HG03342 (cell line): Measurements from ENCODE around the gene TRMT2A.

Experiments used
- ATAC-seq: cut with Tn5 transposase; IDR thresholded peaks from one replicate; pipeline ENCODE4 v1.9.1; 2021; ENCODE audit warnings: mild to moderate bottlenecking, moderate library complexity; ENCODE audit not compliant: unreplicated experiment

Gene TRMT2A

DNA sequence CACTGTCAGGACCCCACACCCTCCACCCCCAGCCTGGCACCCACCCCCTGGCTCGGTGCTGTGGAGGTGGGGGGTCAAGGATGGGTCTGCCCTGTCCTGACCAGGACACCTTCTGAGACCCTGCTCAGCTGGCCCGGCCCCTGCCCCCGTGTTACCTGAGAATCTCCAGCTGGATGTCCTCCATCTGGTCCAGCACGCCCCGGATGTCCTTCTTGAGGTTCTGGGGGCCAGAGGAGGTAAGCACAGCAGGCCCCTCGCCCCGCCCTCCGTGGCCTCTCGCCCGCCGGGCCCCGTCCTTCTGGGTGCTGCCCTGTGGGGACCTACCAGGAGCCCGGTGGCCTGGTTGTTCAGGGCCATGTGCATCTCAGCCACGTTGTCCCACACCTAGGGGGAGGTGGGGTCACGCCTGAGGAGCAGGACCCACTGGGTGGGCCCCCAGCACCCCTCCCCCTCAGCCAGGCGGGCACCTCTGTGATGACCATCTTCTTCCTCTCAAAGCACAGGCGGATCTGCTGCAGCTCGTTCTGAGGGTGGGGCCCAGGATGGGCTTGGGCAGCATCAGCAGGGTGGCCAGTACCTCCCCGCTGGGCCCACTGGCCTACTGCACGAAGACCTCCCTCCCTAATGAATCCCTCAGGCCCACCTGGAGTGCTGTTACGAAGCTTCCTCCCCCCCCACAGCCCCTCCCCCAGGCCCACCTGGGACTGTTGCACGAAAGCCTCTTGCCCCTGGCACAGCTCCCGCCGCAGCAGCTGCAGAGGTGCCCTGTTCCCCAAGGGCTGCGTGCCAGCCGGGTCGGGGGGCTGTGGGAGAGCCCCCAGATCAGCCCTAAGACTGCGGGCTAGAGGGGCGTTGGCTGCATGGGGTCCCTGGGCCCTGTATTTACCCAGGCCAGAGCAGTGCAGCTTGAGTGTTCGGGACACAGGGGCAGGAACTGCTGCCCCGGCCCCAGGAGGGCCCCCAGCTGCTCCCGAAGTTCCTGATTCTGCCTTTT lies 32.5 kb upstream of the TRMT2A start:
- no peak for ATAC-seq

DNA sequence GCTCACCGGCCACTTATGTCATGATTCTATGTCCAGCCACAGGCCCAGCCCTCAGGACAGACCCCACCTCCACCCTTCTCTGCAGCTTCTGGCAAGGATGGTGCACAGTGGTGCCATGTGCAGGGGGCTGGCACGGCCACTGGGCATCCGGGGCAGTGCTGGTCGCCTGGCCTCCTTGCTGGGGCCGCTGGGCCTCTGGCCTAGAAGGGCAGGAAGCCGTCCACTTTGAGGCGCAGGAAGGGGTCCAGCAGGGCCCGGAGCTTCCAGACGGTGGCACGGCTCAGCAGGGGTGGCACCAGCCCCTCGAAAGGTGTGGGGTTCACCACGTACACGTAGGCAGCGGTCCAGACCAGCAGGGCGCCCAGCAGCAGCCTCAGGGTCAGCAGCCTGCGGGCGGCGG lies 31.4 kb upstream of the TRMT2A start:
- ATAC-seq: no peak

DNA sequence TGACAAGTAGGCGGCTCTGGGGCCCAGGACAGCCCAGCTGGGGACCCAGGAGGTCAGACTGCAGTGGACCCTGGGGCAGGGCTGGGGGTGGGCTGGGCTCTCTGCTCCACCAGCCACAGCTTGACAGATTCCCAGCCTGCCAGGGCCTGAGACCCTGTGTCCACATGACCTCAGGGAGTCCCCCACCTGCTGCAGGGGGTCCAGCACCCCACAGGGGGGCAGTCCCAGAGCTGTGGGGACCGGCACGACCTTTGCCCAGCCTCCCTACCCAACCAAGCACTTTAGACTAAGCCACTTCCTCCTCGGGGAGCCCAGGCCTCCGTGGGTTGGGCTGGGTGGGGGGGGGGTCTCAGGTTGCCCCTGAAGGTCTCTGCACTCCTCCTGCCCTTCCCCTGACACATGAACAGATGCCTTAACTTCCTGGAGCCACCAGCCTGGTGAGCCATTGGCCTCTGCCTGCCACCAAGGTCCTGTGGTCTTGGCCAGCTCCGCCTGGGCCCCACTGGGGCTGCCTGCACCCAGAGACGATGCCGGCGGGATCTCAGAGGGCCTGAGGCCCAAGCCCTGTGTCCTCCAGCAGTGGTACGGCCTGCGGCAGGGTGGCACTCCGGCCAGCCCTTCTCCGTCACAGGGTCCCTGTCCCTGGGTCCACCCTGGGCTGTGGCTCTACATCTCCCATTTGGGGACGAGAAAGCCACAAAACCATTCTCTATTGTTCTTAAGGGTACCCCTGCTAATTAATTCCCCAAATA lies 30.4 kb upstream of the TRMT2A start:
- ATAC-seq: no peak

DNA sequence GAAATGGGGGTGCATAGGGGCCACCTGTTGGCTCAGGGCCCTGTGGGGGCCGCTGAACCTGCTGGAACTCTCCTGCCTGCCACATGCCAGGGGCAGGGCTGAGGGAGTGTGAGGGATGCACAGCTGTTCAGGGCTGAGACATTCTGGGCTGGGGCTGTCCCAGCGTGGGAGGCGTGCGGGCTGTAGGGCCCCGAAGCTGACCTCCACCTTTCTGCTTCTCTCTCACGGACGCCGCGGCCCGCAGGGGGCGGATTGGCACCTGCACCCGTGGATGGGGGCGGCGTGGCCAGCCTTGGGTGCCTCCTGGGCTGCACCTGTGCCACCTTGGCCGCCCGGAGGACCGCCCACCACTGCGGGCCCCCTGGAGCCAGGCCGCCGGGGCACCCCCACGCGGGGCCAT lies 29.8 kb upstream of the TRMT2A start:
- no peak for ATAC-seq

DNA sequence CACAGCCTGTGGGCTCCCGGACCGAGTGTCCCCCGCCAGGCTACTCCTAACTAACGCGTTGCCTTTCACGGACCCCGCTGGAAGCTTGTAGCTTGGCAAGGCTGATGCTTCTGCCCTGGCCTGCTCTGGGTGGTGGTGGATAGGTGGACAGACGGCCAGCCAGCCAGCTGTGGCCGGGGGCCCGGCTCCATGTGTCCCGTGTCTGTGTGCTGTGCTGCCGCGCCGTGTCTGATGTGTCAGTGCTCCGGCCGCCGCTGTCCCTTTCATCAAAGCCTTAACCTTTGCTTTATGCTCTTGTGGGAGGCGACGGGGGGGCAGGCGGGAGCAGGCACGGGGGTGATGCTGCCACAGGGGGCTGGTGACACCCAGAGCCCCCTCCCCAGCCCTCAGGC lies 28.8 kb upstream of the TRMT2A start:
- no peak for ATAC-seq

DNA sequence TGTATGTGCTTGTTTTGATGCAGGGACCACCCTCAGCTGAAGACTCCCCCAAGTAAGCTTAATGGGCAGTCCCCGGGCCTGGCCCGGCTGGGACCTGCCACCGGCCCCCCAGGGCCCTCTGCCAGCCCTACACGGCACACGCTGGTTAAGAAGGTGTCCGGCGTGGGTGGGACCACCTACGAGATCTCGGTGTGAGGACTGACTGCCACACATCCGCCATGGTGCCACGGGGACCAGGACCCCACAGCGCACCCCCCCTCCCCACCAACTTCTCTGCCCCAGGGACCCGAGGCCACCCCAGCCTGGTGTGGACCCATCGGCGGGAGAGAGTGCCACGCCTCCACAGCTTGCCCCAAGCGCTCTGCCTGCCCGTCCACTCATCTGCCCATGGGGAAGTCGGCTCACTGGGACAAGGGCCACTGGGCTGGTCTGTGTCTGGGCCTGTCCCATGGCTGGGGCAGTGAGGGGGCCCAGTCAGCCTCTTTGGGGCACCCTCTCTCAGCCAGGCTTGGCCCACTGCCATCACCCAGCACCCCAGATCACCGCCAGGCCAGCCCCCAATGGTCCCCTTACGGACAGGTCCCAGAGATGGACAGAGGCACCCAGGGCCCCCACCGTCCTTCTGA lies 28.3 kb upstream of the TRMT2A start:
- ATAC-seq: no peak

DNA sequence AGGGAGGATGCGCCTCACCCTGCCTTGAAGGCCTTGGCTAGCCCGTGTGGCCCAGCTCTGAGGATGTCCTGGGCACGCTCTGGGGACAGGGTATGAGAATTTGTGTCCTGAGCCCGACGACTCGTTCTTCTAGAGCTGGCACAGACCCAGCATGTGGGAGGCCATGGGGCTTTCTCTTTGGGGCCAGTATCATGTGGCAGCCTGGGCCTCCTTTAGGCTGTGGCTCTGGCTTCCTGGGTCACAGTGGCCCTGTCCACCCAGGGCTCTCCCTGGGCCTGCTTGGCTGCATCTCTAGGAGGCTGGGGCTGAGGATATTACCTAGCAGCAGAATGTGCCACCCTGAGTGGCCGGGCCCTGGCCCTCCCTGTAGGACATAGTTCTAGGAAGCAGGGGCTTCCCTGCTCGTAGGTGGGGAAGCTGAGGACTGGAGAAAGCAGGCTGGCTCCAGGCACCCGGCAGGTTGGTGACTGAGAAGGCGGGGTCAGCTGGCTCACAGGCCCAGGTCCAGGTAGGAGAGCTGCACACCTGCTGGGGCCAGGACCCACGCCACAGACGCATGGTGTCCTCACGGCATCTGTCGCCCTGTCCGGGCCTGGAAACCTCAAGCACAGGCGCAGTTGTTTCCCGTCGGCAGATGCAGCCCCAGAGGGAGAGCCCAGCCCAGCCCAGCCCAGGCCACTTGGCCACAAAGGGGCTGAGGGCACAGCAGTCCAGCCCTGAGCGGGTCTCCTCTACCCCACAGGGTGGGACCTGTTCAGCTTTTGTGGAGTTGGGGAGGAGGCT lies 27.0 kb upstream of the TRMT2A start:
- ATAC-seq: no peak

DNA sequence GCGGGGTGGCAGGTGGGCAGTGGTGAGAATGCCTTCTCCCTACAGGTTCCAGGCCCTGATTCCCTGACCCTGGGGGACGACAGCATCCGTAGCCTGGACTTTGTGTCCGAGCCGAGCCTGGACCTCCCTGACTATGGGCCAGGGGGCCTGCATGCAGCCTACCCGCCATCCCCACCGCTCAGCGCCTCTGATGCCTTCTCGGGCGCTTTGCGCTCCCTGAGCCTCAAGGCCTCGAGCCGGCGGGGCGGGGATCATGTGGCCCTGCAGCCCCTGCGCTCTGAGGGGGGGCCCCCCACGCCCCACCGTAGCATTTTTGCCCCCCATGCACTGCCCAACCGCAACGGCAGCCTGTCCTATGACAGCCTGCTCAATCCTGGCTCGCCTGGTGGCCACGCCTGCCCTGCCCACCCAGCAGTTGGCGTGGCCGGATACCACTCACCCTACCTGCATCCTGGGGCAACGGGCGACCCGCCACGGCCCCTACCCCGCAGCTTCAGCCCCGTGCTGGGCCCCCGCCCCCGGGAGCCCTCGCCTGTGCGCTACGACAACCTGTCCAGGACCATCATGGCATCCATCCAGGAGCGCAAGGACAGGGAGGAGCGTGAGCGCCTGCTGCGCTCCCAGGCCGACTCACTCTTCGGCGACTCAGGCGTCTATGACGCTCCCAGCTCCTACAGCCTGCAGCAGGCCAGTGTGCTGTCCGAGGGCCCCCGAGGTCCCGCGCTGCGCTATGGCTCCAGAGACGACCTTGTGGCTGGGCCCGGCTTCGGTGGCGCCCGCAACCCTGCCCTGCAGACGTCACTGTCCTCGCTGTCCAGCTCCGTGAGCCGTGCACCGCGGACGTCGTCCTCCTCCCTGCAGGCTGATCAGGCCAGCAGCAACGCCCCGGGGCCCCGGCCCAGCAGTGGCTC lies 25.9 kb upstream of the TRMT2A start:
- no peak for ATAC-seq

DNA sequence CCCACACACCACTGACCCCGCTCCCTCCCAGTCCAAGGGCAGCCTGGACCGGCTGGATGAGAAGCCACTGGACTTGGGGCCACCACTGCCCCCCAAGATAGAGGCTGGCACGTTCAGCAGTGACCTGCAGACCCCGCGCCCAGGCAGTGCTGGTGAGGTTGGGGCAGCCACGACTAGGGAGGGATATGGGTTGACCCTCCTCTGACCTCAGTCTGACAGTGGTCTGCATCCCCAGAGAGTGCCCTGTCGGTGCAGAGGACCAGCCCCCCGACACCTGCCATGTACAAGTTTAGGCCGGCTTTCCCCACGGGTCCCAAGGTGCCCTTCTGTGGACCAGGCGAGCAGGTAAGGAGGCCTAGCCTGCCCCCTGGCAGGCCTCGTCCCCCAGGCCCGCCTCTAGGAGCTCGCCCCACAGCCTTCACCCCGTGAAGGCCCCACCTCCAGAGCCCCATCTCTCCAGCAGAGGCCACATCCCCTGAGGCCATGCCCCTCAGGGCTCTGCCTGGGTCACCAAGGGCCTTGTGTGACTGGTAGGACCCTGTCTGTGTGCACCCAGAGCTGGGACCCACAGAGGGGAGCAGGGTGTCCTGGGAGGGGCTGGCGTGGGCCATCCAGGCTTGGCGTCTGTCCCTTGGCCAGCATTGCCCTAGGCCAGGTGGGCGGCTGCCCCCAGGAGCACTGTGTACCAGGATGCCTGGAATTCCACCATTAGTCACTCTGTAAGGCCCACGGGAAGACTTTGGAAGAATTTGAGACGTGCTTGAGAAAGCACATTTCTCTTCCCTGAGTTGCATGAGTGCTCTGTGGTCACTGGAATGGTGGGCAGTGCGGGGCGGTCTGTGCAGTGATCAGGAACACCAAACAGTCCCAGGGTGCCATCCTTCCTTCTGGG lies 24.4 kb upstream of the TRMT2A start:
- ATAC-seq: no peak

DNA sequence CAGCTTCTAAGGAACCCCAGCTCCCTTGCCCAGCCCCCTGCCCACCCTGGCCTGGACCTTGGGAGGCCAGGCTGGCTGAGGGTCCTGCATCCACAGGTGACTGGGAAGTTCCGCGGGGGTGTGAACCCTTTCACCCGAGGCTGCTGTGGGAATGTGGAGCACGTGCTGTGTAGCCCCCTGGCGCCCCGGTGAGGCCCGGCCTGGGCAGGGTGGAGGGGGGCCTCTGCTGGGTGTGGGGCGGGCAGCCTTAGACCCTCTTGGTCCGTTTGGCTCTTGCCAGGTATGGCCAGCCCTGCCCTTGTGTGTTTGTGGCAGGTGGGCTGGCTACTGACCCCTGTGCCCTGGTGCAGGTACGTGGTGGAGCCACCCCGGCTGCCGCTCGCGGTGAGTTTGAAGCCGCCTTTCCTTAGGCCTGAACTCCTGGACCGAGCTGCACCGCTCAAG lies 23.5 kb upstream of the TRMT2A start:
- ATAC-seq: no peak

DNA sequence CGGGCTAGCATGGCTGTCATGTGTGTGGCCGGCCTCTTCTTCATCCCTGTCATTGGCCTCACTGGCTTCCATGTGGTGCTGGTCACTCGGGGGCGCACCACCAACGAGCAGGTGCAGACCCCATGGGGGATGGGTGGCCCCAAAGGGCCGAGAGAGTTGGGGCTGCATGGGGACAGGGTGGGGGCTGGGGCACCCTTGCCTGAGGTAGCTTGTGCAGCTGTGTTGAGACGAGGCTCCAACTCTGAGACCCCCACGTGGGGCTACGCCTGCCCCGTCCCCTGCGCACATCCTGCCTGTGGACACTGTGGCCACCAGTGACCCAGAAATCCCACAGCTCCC lies 23.1 kb upstream of the TRMT2A start:
- ATAC-seq: no peak

DNA sequence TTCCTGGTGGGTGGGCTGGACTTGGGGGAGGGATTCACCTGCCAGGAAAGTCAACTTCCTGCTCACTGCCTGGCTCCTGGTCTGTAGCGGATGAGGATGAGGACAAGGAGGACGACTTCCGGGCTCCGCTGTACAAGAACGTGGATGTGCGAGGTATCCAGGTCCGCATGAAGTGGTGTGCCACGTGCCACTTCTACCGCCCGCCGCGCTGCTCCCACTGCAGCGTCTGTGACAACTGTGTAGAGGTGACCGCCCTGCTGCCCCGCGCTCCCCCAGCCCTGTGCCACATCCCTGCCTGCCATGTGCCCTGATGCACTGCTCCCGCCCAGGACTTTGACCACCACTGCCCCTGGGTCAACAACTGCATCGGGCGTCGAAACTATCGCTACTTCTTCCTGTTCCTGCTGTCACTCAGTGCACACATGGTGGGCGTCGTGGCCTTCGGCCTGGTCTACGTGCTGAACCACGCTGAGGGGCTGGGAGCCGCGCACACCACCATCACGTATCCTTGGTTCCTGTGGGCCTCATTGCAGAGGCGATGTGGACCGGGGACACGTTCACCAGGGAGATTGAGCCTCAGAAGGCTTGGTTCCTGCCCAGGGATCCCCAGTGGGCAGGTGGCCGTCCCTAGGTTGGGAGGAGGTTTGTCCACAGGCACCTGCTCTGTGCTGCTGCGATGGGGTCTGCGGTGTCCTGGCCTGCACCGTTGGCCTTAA lies 22.5 kb upstream of the TRMT2A start:
- ATAC-seq: no peak

DNA sequence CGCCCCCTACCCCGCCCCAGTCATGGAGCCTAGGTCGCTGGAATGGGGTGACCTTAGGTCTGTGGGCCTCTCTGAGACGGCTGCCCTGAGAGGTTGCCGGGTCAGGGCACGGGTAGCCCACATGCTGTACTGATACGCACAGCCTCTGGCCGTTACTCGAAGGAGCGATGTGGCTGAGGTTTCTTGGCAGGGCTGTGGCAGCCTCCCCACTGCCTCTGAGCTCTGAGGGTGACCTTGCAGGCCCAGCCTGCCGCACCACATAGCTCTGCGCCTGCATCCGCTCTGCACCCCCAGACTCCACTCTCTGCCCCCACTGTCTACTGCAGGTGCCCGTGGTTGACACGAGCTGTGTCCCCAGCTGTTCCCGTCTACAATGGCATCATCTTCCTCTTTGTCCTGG lies 21.8 kb upstream of the TRMT2A start:
- ATAC-seq: no peak

DNA sequence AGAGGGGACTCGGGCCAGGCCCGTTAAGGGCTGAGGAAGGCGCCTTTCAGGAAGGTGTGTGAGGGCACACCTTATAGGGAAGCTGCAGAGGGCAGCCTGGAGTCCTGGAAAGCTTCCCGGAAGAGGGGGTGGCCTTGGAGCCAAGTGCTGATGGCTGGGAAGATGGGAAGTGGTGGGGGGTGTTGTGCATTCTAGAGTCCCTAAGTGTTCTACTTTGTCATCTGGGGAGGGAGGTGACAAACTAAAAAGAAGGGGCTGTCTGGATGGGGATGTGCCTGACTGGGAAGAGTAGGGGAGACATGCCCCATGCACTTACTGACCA lies 21.4 kb upstream of the TRMT2A start:
- no peak for ATAC-seq

DNA sequence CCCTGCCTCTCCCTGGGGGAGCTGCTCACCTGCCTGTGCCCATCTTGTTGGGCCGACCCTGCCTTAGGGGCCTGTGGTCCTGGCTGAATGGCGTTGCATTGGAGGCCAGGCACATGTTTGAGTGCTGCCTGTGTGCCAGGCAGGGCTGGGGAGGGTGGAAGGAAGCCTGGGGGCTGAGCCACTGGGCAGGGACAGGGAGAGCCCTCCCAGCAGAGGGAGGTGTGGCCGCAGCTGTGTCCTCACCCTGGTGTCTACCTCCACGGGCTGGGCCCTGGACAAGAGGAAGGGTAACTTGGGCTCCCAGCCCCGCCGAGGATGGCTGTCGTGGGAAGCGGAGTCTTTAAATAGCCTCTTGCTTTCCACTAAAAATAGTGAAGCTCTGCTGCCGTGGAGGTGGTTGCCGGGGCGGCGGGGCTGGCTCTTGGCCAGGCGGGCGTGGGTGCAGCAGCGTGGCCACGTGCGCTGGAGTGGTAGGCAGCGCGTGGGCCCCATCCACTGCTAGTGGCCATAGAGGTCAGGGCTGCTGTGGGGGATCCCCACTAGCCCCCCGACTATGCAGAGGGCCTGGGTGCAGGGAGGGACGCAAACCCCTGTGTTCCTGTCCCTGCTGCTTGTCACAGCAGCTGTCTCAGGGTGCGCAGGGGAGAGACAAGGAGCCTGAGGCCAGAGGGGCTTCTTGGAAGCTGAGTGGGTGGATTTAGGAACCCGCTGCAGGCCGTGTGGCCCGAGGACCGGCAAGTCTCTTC lies 20.8 kb upstream of the TRMT2A start:
- no peak for ATAC-seq

DNA sequence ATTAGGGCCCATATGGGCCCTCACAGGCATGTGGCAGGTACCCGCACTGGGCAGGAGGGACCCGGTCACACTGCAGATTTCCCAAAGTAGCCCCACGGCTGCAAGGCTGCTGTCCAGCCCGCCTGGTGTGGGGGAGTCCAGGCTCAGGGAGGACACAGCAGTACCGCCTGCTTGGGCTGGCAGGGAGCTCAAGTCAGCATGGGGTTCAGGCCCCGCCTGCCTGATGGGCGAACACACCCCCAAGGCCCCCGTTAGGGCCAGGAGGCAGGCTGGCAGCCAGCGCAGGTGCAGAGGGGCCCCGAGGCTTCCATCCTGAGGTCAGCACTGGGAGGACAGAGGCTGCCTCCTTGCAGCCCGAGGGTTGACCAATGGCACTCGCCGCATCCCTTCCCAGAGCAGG lies 20.1 kb upstream of the TRMT2A start:
- ATAC-seq: no peak

DNA sequence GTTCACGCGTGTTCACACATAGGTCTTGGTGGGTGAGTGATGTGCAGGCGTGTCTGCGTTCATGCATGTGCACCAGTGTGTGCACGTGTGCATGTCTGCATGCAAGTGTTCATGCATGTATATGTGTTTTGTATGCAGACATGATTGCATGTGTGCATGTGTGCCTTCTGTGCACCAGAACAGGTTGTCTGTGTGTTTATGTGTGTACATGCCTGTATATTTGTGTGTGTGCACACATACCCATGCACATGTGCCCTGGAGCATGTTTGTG lies 19.5 kb upstream of the TRMT2A start:
- no peak for ATAC-seq
